Middle frontal gyrus (tissue), 1 donor: Measurements from ENCODE around the gene APEH.

Experiments
- DNase-seq: peaks from one replicate; pipeline ENCODE4 v3.0.0-alpha.2; 2015; ENCODE audit warnings: low spot score; ENCODE audit errors: extremely low spot score

The APEH gene

GRCh38 chr3:49673715-49674496 is at the start of gene APEH:
Gene APEH, plus strand, starts transcription at chr3:49674351. Its CDS starts 51 bp downstream, at chr3:49674402.
- peak; percentile 88 for DNase-seq

GRCh38 chr3:49625071-49625470 is 49.1 kb upstream of the APEH start:
- DNase-seq: no peak

- peak; percentile 22 for DNase-seq
Observed at GRCh38 chr3:49626101-49626581, 48.0 kb upstream of the APEH start.

GRCh38 chr3:49626796-49627195 is 47.4 kb upstream of the APEH start:
- no peak for DNase-seq

- no peak for DNase-seq
Observed at GRCh38 chr3:49627634-49628033, 46.5 kb upstream of the APEH start.

GRCh38 chr3:49628249-49628648 is 45.9 kb upstream of the APEH start:
- no peak for DNase-seq

GRCh38 chr3:49629451-49629850 is 44.7 kb upstream of the APEH start:
- no peak for DNase-seq

GRCh38 chr3:49629866-49630265 is 44.3 kb upstream of the APEH start:
- DNase-seq: peak; percentile 60

- DNase-seq: no peak
Observed at GRCh38 chr3:49630784-49631183, 43.4 kb upstream of the APEH start.

- no peak for DNase-seq
Observed at GRCh38 chr3:49634736-49635135, 39.4 kb upstream of the APEH start.

GRCh38 chr3:49636883-49637609 is 37.1 kb upstream of the APEH start:
- peak; percentile 42 for DNase-seq

- DNase-seq: peak; percentile 50
Observed at GRCh38 chr3:49638445-49638844, 35.7 kb upstream of the APEH start.

GRCh38 chr3:49639551-49639950 is 34.6 kb upstream of the APEH start:
- DNase-seq: no peak

- no peak for DNase-seq
Observed at GRCh38 chr3:49641292-49641691, 32.9 kb upstream of the APEH start.

- no peak for DNase-seq
Observed at GRCh38 chr3:49641921-49642707, 32.0 kb upstream of the APEH start.

GRCh38 chr3:49642708-49643145 is 31.4 kb upstream of the APEH start:
- DNase-seq: no peak

- no peak for DNase-seq
Observed at GRCh38 chr3:49644684-49645083, 29.5 kb upstream of the APEH start.

- no peak for DNase-seq
Observed at GRCh38 chr3:49646236-49646635, 27.9 kb upstream of the APEH start.

GRCh38 chr3:49647741-49648140 is 26.4 kb upstream of the APEH start:
- DNase-seq: no peak

GRCh38 chr3:49648354-49649019 is 25.7 kb upstream of the APEH start:
- DNase-seq: no peak

GRCh38 chr3:49649576-49649975 is 24.6 kb upstream of the APEH start:
- DNase-seq: no peak
